DOHH2 (cell line): Measurements from ENCODE around the gene MBP.
"Not testable (repeated sequence)": the region's sequence is repeated elsewhere in the genome, so short reads cannot be mapped to it uniquely, and the experiment has no call there.

Experiments
- H3F3A ChIP-seq: fragments of 200-600 bp; sonication (generic), shearing (Covaris generic); 2 replicates; pipeline ENCODE4 v1.6.0; 2016; ENCODE audit warnings: antibody characterized with exemption, mild to moderate bottlenecking; ENCODE audit not compliant: control insufficient read depth, insufficient read depth
- H3K27ac ChIP-seq: fragments of 200-600 bp; sonication (generic); 2 replicates; pipeline ENCODE4 v1.5.1; 2014; ENCODE audit warnings: low read depth, mild to moderate bottlenecking, low read length, moderate library complexity
- H3K27me3 ChIP-seq: fragments of 200-600 bp; sonication (generic); 2 replicates; pipeline ENCODE4 v1.6.1; 2014; ENCODE audit warnings: mild to moderate bottlenecking, low read length, mixed read lengths; ENCODE audit not compliant: control insufficient read depth
- H3K36me3 ChIP-seq: fragments of 200-600 bp; sonication (generic); 2 replicates; pipeline ENCODE4 v1.6.1; 2014; ENCODE audit warnings: mild to moderate bottlenecking, low read length, moderate library complexity, mixed read lengths; ENCODE audit not compliant: control insufficient read depth
- H3K4me1 ChIP-seq: fragments of 200-600 bp; sonication (generic); 2 replicates; pipeline ENCODE4 v1.6.1; 2014; ENCODE audit warnings: mild to moderate bottlenecking, low read length, mixed read lengths; ENCODE audit not compliant: control insufficient read depth
- H3K4me2 ChIP-seq: fragments of 200-600 bp; sonication (generic); 2 replicates; pipeline ENCODE4 v1.6.0; 2014; ENCODE audit warnings: mild to moderate bottlenecking, low read length, moderate library complexity
- H3K4me3 ChIP-seq: fragments of 200-600 bp; sonication (generic); 2 replicates; pipeline ENCODE4 v1.5.1; 2014; ENCODE audit warnings: mild to moderate bottlenecking, low read length, mixed read lengths
- H3K79me2 ChIP-seq: fragments of 200-600 bp; sonication (generic); 2 replicates; pipeline ENCODE4 v1.6.1; 2014; ENCODE audit warnings: mild to moderate bottlenecking, low read length, mixed read lengths; ENCODE audit not compliant: control insufficient read depth
- H3K9me2 ChIP-seq: fragments of 200-600 bp; sonication (generic); replicated peaks from 2 replicates; pipeline ENCODE4 v1.6.1; 2014; ENCODE audit warnings: mild to moderate bottlenecking, low read length, mixed read lengths; ENCODE audit not compliant: control insufficient read depth
- H3K9me3 ChIP-seq: fragments of 200-600 bp; sonication (generic); 2 replicates; pipeline ENCODE4 v1.6.1; 2014; ENCODE audit warnings: antibody characterized with exemption, low read length, mixed read lengths; ENCODE audit not compliant: control insufficient read depth, insufficient read depth
- H4K20me1 ChIP-seq: fragments of 200-600 bp; sonication (generic); 2 replicates; pipeline ENCODE4 v1.6.0; 2014; ENCODE audit warnings: low read depth, mild to moderate bottlenecking, antibody characterized with exemption, low read length, moderate library complexity; ENCODE audit not compliant: control insufficient read depth, insufficient read depth
- EZH2phosphoT487 ChIP-seq: fragments of 200-600 bp; sonication (generic); IDR thresholded peaks from 2 replicates; pipeline ENCODE4 v1.6.1; 2017; ENCODE audit warnings: borderline replicate concordance, mild to moderate bottlenecking, antibody characterized with exemption, low read length, moderate library complexity, mixed read lengths
- TF ChIP-seq, protein P1 (sequence below): fragments of 200-600 bp; sonication (generic); IDR thresholded peaks from one replicate; pipeline ENCODE4 v1.5.1; 2014; ENCODE audit warnings: antibody characterized with exemption, mild to moderate bottlenecking, low read depth, low read length; ENCODE audit not compliant: poor library complexity, severe bottlenecking

The MBP gene

GRCh38 chr18:76991021-76991688 lies 141.4 kb downstream of the MBP start:
- H3K36me3 ChIP-seq: no peaks in the 10 kb centered on the region
- no peaks in the 10 kb centered on the region for H3K9me2 ChIP-seq
- H3K4me1 ChIP-seq: peaks cover 14% of the 10 kb centered on the region
- no peak overlapping the region for H3K27ac ChIP-seq
- peak overlapping the region; percentile 26 for H3K4me2 ChIP-seq
- H3K79me2 ChIP-seq: no peaks in the 10 kb centered on the region
- no peak overlapping the region for H3K4me3 ChIP-seq
- H3K9me3 ChIP-seq: no peaks in the 10 kb centered on the region
- no peaks in the 10 kb centered on the region for H4K20me1 ChIP-seq
- no peak for TF ChIP-seq EZH2phosphoT487
- TF ChIP-seq, protein P1, sequence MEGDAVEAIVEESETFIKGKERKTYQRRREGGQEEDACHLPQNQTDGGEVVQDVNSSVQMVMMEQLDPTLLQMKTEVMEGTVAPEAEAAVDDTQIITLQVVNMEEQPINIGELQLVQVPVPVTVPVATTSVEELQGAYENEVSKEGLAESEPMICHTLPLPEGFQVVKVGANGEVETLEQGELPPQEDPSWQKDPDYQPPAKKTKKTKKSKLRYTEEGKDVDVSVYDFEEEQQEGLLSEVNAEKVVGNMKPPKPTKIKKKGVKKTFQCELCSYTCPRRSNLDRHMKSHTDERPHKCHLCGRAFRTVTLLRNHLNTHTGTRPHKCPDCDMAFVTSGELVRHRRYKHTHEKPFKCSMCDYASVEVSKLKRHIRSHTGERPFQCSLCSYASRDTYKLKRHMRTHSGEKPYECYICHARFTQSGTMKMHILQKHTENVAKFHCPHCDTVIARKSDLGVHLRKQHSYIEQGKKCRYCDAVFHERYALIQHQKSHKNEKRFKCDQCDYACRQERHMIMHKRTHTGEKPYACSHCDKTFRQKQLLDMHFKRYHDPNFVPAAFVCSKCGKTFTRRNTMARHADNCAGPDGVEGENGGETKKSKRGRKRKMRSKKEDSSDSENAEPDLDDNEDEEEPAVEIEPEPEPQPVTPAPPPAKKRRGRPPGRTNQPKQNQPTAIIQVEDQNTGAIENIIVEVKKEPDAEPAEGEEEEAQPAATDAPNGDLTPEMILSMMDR: no peak
- H3K27me3 ChIP-seq: no peaks in the 10 kb centered on the region
- H3F3A ChIP-seq: no peaks in the 10 kb centered on the region

GRCh38 chr18:76990343-76991020 lies 142.1 kb downstream of the MBP start:
- Histone ChIP-seq H3K4me1 (peaks cover 14% of the 10 kb centered on the region), H3K4me2 (peak overlapping the region; percentile 26)
- not testable (repeated sequence) for H3K27ac ChIP-seq, H3K4me3 ChIP-seq, H3K79me2 ChIP-seq, H3K27me3 ChIP-seq, H4K20me1 ChIP-seq, H3K9me3 ChIP-seq, H3K9me2 ChIP-seq, H3F3A ChIP-seq, H3K36me3 ChIP-seq

GRCh38 chr18:76989647-76990190 lies 142.9 kb downstream of the MBP start:
- Histone ChIP-seq H3F3A (no peaks in the 10 kb centered on the region), H3K4me2 (0 out of 2 replicates have a peak overlapping the region, but pooled peaks have one; percentile 26), H3K4me1 (peaks cover 14% of the 10 kb centered on the region), H3K9me2 (no peaks in the 10 kb centered on the region), H3K4me3 (no peak overlapping the region), H3K36me3 (no peaks in the 10 kb centered on the region), H3K79me2 (no peaks in the 10 kb centered on the region), H3K27me3 (no peaks in the 10 kb centered on the region), H3K27ac (no peak overlapping the region), H3K9me3 (no peaks in the 10 kb centered on the region), H4K20me1 (no peaks in the 10 kb centered on the region)
- TF ChIP-seq, protein P1: no peak
- TF ChIP-seq EZH2phosphoT487: no peak
